Ecto neural progenitor cell (in vitro differentiated cells): Measurements from ENCODE around the gene IQCN.
A peak's percentile ranks its signal among the peaks of the same experiment; 100 is the strongest.

ENCODE experiments used
- DNase-seq: peaks from one replicate; pipeline ENCODE4 v3.0.0-alpha.2; 2018; ENCODE audit warnings: low spot score

The IQCN gene

GRCh38 chr19:18264137-18264854, 10.0 kb downstream of the IQCN start:
- DNase-seq = no peak

GRCh38 chr19:18263324-18264136, 10.7 kb downstream of the IQCN start:
- DNase-seq = no peak

- no peak for DNase-seq
These were observed 11.3 kb downstream of the IQCN start for GRCh38 chr19:18262917-18263316.

GRCh38 chr19:18262144-18262543, 12.1 kb downstream of the IQCN start:
- DNase-seq = no peak

- DNase-seq = no peak
These were observed 12.8 kb downstream of the IQCN start for GRCh38 chr19:18261474-18261873.

GRCh38 chr19:18259893-18260292, 14.4 kb downstream of the IQCN start:
- DNase-seq = no peak

- DNase-seq = no peak
These were observed 16.5 kb downstream of the IQCN start for GRCh38 chr19:18257503-18258470.

- no peak for DNase-seq
These were observed 19.4 kb downstream of the IQCN start for GRCh38 chr19:18254546-18255503.

- DNase-seq = no peak
These were observed 20.5 kb downstream of the IQCN start for GRCh38 chr19:18253716-18254115.

- DNase-seq = no peak
These were observed 21.1 kb downstream of the IQCN start for GRCh38 chr19:18253130-18253529.

- no peak for DNase-seq
These were observed 21.9 kb downstream of the IQCN start for GRCh38 chr19:18252370-18252717.

GRCh38 chr19:18251587-18252369, 22.5 kb downstream of the IQCN start:
- peak; percentile 84 for DNase-seq

GRCh38 chr19:18249834-18250233, 24.4 kb downstream of the IQCN start:
- no peak for DNase-seq

- no peak for DNase-seq
These were observed 29.0 kb downstream of the IQCN start for GRCh38 chr19:18245297-18245696.

- no peak for DNase-seq
These were observed 34.9 kb downstream of the IQCN start for GRCh38 chr19:18239303-18239702.

- DNase-seq = no peak
These were observed 40.1 kb downstream of the IQCN start for GRCh38 chr19:18234194-18234593.

GRCh38 chr19:18233224-18233825, 40.9 kb downstream of the IQCN start:
- no peak for DNase-seq

- DNase-seq = peak; percentile 88
These were observed 41.6 kb downstream of the IQCN start for GRCh38 chr19:18232540-18233223.

- DNase-seq = no peak
These were observed 42.5 kb downstream of the IQCN start for GRCh38 chr19:18231775-18232174.
